ENCODE measurements around the gene DGKE.

DNA sequence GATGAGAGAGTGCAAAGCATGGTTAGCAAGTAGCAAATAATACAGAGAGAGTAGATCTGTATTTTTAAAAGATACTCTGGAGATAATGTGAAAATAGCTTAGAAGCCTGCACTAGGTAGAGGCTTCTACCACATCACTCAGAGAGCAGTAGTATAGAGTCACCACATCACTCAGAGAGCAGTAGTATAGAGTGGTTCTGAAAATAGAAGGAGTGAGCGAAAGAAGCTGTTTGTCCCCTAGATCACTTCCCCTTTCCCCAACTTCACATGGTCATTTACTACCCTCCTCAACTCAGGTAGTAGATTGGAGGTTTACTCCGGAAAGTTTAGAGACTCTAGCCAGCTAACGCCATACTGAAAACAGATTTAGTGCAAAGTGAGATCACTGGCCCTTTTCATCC lies 17.1 kb downstream of the DGKE start:
- TF ChIP-seq, protein P1, sequence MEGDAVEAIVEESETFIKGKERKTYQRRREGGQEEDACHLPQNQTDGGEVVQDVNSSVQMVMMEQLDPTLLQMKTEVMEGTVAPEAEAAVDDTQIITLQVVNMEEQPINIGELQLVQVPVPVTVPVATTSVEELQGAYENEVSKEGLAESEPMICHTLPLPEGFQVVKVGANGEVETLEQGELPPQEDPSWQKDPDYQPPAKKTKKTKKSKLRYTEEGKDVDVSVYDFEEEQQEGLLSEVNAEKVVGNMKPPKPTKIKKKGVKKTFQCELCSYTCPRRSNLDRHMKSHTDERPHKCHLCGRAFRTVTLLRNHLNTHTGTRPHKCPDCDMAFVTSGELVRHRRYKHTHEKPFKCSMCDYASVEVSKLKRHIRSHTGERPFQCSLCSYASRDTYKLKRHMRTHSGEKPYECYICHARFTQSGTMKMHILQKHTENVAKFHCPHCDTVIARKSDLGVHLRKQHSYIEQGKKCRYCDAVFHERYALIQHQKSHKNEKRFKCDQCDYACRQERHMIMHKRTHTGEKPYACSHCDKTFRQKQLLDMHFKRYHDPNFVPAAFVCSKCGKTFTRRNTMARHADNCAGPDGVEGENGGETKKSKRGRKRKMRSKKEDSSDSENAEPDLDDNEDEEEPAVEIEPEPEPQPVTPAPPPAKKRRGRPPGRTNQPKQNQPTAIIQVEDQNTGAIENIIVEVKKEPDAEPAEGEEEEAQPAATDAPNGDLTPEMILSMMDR (conservative IDR thresholded peaks at IDR 0.05; ENCODE audit: low read length), result no peak
- TF ChIP-seq EZH2phosphoT487 (IDR thresholded peaks at IDR 0.05; ENCODE audit: borderline replicate concordance), result no peak

Measured in Loucy (cell line).